CD4-positive, alpha-beta T cell (primary cell): Measurements from ENCODE around the gene DNAJB13. TPM values are rescaled to one million over a fixed set of nuclear protein-coding genes. Genes with fewer than 3 reads are reported as not detected.
A peak's percentile ranks its signal among the peaks of the same experiment; 100 is the strongest.
"Not testable (repeated sequence)": the region's sequence is repeated elsewhere in the genome, so short reads cannot be mapped to it uniquely, and the experiment has no call there.

ENCODE experiments used
- ATAC-seq: fragments of 200-7000 bp; cut with Tn5 transposase; one replicate; pipeline ENCODE4 v1.10.0; 2022; ENCODE audit warnings: mild to moderate bottlenecking; ENCODE audit not compliant: poor library complexity
- CTCF ChIA-PET: fragments of 350-600 bp; sonication (Branson Sonifier 250); formaldehyde crosslinking; loops from one replicate; lab custom pipeline; 2021; ENCODE audit warnings: antibody characterized with exemption, inconsistent platforms; lab: Charles Lee
- POLR2A ChIA-PET: fragments of 350-600 bp; sonication (Branson Sonifier 250); formaldehyde crosslinking; loops from one replicate; lab custom pipeline; 2021; ENCODE audit warnings: antibody characterized with exemption, inconsistent platforms; lab: Charles Lee
- DNase-seq, 14 experiments: peaks; one replicate each; pipeline ENCODE4 v3.0.0-alpha.2; 2013 to 2020; ENCODE audit warnings: mixed read lengths in 2 of 14
- H3K27ac ChIP-seq, 2 donors: one replicate each; pipeline versions ENCODE4 v1.5.1 to v1.7.0; 2013; ENCODE audit warnings: low read length in 2 of 2, low read depth in 1 of 2, mild to moderate bottlenecking in 1 of 2
- H3K27me3 ChIP-seq, 2 experiments: 1 replicate in 1 of 2; 2 replicates in 1 of 2; pipeline versions ENCODE4 v1.6.1 to v1.7.0; 2013; ENCODE audit warnings: low read length in 2 of 2, control low read depth in 1 of 2, mild to moderate bottlenecking in 1 of 2, moderate library complexity in 1 of 2; ENCODE audit not compliant: insufficient read depth in 2 of 2, control insufficient read depth in 1 of 2
- H3K36me3 ChIP-seq: one replicate; pipeline ENCODE4 v1.6.1; 2013; ENCODE audit warnings: low read length, control low read depth; ENCODE audit not compliant: insufficient read depth
- H3K4me1 ChIP-seq: one replicate; pipeline ENCODE4 v1.6.1; 2013; ENCODE audit warnings: low read length, control low read depth; ENCODE audit not compliant: insufficient read depth
- H3K4me3 ChIP-seq: one replicate; pipeline ENCODE4 v1.5.1; 2013; ENCODE audit warnings: mild to moderate bottlenecking, low read length, moderate library complexity
- H3K9me3 ChIP-seq, 2 experiments: 1 replicate in 1 of 2; 2 replicates in 1 of 2; pipeline versions ENCODE4 v1.6.1 to v1.7.0; 2013; ENCODE audit warnings: low read length in 2 of 2, mild to moderate bottlenecking in 2 of 2, control low read depth in 1 of 2, moderate library complexity in 1 of 2; ENCODE audit not compliant: control insufficient read depth in 1 of 2, insufficient read depth in 1 of 2
- H3K27ac Mint-ChIP-seq: one replicate; pipeline ENCODE4 v1.8.0; 2020; ENCODE audit warnings: mixed read lengths
- H3K27me3 Mint-ChIP-seq: one replicate; pipeline ENCODE4 v1.8.0; 2021; ENCODE audit warnings: mixed read lengths
- H3K36me3 Mint-ChIP-seq: one replicate; pipeline ENCODE4 v1.8.0; 2021; ENCODE audit warnings: low read depth, mixed read lengths
- H3K4me1 Mint-ChIP-seq: one replicate; pipeline ENCODE4 v1.8.0; 2021; ENCODE audit warnings: low read depth, mixed read lengths
- H3K4me3 Mint-ChIP-seq: one replicate; pipeline ENCODE4 v1.8.0; 2020; ENCODE audit warnings: mild to moderate bottlenecking, mixed read lengths
- H3K9me3 Mint-ChIP-seq: one replicate; pipeline ENCODE4 v1.8.0; 2020; ENCODE audit warnings: mixed read lengths
- intact Hi-C, 2 experiments: fragments of 100-400 bp; cut with DNase I in 1 of 2; cut with micrococcal nuclease in 1 of 2; formaldehyde crosslinking; loops; one replicate each; pipeline versions ENCODE4 v1.15.1 to v1.9.0; 2023 to 2025; cut with DNase I, micrococcal nuclease
- total RNA-seq, 174 experiments: library from RNA in 2 of 174; stranded (reverse) in 2 of 174; gene quantifications; one replicate each; pipeline ENCODE4 v1.2.3 and lab custom pipeline; 2021 to 2026
- TF ChIP-seq, protein P1 (sequence below): fragments of 200-600 bp; IDR thresholded peaks from one replicate; pipeline ENCODE4 v1.8.0; 2022; ENCODE audit warnings: antibody characterized with exemption, mild to moderate bottlenecking

Gene DNAJB13
- total RNA-seq, 2 experiments from 2014 or later, result not detected

DNA sequence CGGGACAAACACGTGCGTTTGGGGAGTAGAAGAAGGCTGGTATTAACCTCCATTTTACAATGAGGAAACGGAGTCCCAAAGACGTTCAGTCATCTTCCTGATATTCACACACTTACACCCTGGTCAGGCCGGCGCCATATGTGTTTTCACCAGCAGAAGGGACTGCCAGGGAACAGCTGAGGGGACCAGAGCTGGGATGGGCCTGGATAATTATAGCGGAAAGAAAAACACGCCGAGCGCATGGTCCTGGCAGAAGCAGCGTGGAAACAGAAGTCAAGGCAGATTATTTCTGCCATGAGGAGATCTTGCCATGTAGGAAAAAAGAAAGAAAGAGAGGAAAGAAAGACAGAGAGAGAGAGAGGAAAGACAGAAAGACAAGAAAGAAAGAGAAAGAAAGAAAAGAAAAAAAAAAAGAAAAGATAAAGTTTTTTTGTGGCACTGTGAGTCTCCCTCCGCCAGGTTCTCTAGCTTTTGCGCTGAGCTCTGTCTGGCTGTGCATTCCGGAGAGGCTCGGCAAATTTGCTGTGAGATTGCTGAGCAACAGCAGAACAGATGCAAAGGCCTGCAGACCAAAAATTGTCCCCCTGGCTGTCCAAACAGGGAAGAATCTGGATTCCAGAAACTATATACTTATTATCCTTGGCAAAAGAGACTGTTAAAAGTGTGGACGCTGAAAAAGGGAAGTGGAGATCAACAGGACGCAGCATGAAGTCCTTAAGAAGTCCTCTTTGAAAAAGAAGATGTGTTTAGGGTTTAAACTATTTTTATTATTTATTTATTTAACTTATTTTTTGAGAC is 33.1 kb downstream of the DNAJB13 start:
- H3K9me3 ChIP-seq, result no peaks in the 10 kb centered on the region
- peak overlapping the region; percentile 81 to 96 for H3K27ac ChIP-seq
- Mint-ChIP-seq H3K4me1 (peaks cover 49% of the 10 kb centered on the region), H3K27me3 (no peaks in the 10 kb centered on the region), H3K36me3 (peaks cover 43% of the 10 kb centered on the region), H3K4me3 (peak overlapping the region; percentile 100), H3K27ac (peak overlapping the region; percentile 98), H3K9me3 (no peaks in the 10 kb centered on the region)
- TF ChIP-seq, protein P1, sequence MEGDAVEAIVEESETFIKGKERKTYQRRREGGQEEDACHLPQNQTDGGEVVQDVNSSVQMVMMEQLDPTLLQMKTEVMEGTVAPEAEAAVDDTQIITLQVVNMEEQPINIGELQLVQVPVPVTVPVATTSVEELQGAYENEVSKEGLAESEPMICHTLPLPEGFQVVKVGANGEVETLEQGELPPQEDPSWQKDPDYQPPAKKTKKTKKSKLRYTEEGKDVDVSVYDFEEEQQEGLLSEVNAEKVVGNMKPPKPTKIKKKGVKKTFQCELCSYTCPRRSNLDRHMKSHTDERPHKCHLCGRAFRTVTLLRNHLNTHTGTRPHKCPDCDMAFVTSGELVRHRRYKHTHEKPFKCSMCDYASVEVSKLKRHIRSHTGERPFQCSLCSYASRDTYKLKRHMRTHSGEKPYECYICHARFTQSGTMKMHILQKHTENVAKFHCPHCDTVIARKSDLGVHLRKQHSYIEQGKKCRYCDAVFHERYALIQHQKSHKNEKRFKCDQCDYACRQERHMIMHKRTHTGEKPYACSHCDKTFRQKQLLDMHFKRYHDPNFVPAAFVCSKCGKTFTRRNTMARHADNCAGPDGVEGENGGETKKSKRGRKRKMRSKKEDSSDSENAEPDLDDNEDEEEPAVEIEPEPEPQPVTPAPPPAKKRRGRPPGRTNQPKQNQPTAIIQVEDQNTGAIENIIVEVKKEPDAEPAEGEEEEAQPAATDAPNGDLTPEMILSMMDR, result no peak
- peaks cover 29% of the 10 kb centered on the region for H3K36me3 ChIP-seq
- ChIA-PET POLR2A (interaction anchor here (7.9 to 18.9 kb wide), 4 partner anchors 11 to 32 kb away, joined by 106 to 366 read pairs (median 290); no protein-coding TSS in a partner anchor), CTCF (interaction anchor here (1.1 to 1.6 kb wide), 2 partner anchors 11 to 21 kb away, joined by 4 to 5 read pairs; no protein-coding TSS in a partner anchor)
- no peaks in the 10 kb centered on the region for H3K27me3 ChIP-seq
- H3K4me1 ChIP-seq, result peaks cover 42% of the 10 kb centered on the region
- ATAC-seq (no peak), DNase-seq (peak in 2 of 14 experiments; percentile 33 to 51)
- peak overlapping the region; percentile 87 for H3K4me3 ChIP-seq
- intact Hi-C loops, result loop anchor here (1.0 to 5.0 kb wide), 3 partner anchors 12 to 188 kb away; partner anchors contain the start of genes C2CD3 (in 1 of the 2) and PPME1 (in 1 of the 2)

DNA sequence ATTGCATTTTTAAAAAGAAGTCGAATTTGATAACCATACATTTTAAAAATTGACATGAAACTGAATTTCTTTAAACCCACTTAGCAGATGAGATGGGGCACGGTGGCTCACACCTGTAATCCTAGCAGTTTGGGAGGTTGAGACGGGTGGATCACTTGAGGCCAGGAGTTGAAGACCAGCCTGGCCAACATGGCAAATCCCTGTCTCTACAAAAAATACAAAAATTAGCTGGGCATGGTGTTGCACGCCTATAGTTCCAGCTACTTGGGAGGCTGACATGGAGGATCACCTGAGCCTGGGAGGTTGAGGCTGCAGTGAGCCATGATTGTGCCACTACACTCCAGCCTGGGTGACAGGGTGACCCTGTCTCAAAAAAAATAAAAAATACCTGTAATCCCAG is 34.8 kb downstream of the DNAJB13 start:
- H3K27me3 Mint-ChIP-seq, CTCF ChIA-PET, intact Hi-C loops, H3K4me3 ChIP-seq, H3K9me3 ChIP-seq, H3K27ac ChIP-seq, ATAC-seq, H3K27me3 ChIP-seq, DNase-seq, H3K9me3 Mint-ChIP-seq: not testable (repeated sequence)
- peaks cover 25% of the 10 kb centered on the region for H3K4me1 ChIP-seq
- Mint-ChIP-seq H3K36me3 (peaks cover 26% of the 10 kb centered on the region), H3K4me3 (peak overlapping the region; percentile 49), H3K27ac (peak overlapping the region; percentile 42), H3K4me1 (peaks cover 35% of the 10 kb centered on the region)
- H3K36me3 ChIP-seq, result peaks cover 13% of the 10 kb centered on the region
- POLR2A ChIA-PET, result interaction anchor here (0.7 to 11.3 kb wide), 2 partner anchors 9 to 16 kb away, joined by 3 to 366 read pairs; no protein-coding TSS in a partner anchor

DNA sequence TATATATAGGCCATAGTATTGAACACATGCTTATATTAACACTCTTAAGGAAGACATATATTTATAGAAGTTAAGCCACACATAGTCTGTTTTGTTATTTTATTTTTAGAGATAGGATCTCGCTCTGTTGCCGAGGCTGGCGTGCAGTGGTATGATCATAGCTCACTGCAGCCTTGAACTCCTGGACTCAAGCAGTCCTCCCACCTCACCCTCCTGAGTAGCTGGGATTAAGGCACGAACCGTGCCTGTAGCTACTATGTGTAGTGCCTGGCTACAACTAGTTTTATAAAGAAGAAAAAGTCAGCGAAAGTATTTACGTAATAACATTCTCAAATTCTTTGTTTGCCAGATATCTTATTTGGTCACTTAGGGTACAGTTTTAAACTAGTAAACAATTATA is 37.4 kb downstream of the DNAJB13 start:
- ATAC-seq, result no peak
- Mint-ChIP-seq H3K27ac (peak overlapping the region; percentile 17), H3K4me1 (peaks cover 40% of the 10 kb centered on the region), H3K4me3 (no peak overlapping the region), H3K9me3 (no peaks in the 10 kb centered on the region), H3K36me3 (peaks cover under 1% of the 10 kb centered on the region), H3K27me3 (no peaks in the 10 kb centered on the region)
- TF ChIP-seq, protein P1, result no peak
- intact Hi-C loops, result no loop called here
- Histone ChIP-seq H3K4me1 (peaks cover 37% of the 10 kb centered on the region), H3K27me3 (no peaks in the 10 kb centered on the region), H3K27ac (no peak overlapping the region), H3K9me3 (no peaks in the 10 kb centered on the region), H3K4me3 (no peak overlapping the region), H3K36me3 (no peaks in the 10 kb centered on the region)
- DNase-seq, result no peak
- POLR2A ChIA-PET, result no interaction called here
- CTCF ChIA-PET, result no interaction called here
